Hematopoietic multipotent progenitor cell (in vitro differentiated cells): ENCODE data around the gene GINS1. TPM values are rescaled to one million over a fixed set of nuclear protein-coding genes. Genes with fewer than 3 reads are reported as not detected.
"Not testable (repeated sequence)": the region's sequence is repeated elsewhere in the genome, so short reads cannot be mapped to it uniquely, and the experiment has no call there.

Experiments
- DNase-seq, 3 donors: peaks; one replicate each; pipeline ENCODE4 v3.0.0-alpha.2; 2011 to 2015; ENCODE audit warnings: low read depth in 2 of 3, low spot score in 2 of 3
- total RNA-seq: library from RNA; depleted of rRNA; stranded (reverse); fragments of >200 nt; gene quantifications from one replicate; pipeline ENCODE4 v1.2.3, GENCODE V29; 2012

The GINS1 gene
- total RNA-seq, 1 donor = 3.2 TPM

- no peak for DNase-seq
Observed at GRCh38 chr20:25389401-25389857, 18.0 kb upstream of the GINS1 start.

- DNase-seq = peak in 1 of 3 donors; percentile 26
Observed at GRCh38 chr20:25389858-25390537, 17.5 kb upstream of the GINS1 start.

DNA sequence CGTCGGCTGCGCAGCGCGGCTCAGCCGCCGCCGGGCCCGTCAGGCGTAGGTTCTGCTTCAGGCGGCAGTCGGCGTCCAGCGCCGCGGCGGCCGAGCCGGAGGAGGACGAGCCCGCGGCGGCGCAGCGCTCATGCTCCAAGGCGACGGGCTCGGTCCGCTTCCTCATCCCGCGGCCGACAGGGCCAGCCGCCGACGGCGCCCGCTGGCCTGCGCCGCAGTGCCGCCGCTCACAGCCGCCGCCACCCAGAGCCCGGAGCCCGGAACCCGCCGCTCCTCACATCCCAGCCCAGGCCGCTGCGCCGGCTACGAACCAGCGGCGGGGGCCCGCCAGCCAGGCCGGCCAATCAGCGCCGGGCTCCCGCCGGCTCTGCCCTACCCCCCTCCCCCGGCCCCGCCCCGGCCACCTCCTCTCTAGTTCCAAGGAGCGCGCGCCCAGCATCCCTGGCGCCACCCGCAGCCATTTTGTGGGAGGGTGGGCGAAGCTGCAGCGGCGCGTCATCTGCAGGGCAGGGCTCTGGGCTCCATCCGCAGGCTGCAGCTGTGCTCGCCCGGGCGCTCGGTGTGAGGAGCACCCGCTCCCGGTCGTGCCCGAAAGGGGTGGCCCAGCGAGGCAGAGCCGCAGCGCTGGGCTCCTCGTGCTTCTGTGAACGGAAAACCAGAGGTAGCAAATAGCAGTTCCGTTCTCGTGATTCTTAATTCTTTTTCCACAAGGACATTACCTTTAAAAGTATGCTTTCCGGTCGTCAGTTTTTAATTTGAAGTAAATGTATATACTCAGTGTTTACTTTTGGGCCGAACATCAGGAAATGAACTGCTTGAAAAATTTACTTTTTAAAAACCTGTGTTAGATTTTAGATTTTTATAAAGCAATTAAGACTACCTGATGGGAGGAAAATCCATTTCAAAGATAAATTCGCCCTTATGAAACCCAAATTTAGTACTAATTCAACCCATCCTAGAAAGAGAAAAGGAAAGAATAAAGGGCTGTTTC is 16.6 kb upstream of the GINS1 start, which contains the start of gene ABHD12:
Gene ABHD12, minus strand, starts transcription at position 298 of the 991 bp plus-strand sequence. Its CDS starts 132 bp downstream, at position 166.
- peak; percentile 81 to 97 (median 96) for DNase-seq

DNA sequence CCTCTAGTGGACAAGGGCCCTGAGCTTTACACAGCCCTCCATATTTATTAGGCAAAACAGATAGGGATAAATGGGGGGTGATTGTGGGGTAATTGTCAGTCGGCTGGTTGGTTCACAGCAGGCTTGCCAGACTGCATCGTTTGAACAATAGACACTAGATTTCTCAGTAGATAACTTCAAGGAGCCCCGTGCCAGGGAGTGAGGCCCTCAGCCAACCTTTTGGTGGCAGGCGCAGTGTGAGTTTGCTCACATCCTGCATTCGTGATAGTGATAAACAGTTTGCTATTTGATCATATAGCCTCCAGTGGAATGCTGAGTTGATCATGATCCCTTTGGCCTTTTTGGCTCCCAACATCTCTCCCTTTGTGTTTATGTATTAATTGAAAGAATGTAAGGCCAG is 13.2 kb upstream of the GINS1 start:
- no peak for DNase-seq

DNA sequence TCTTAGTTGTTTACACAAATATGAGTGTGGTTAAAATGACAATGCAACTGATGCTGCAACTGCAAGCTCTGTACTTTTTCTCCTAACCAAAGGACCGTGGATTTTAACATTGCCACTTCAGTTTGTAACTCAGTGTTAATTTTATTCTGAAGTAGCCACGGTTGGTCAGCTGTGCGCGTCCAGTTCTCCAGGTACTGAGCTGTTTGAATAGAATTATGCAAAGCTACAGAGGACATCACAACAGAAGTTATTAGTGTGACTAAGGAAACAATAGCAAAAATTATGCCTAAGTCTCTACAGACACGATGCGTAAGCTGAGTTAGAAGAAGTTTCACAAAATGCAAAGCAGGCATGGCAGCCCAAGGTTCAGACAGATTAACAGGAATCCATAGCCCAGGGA is 12.5 kb upstream of the GINS1 start:
- no peak for DNase-seq

- DNase-seq = no peak
Observed at GRCh38 chr20:25397096-25397495, 10.4 kb upstream of the GINS1 start.

DNA sequence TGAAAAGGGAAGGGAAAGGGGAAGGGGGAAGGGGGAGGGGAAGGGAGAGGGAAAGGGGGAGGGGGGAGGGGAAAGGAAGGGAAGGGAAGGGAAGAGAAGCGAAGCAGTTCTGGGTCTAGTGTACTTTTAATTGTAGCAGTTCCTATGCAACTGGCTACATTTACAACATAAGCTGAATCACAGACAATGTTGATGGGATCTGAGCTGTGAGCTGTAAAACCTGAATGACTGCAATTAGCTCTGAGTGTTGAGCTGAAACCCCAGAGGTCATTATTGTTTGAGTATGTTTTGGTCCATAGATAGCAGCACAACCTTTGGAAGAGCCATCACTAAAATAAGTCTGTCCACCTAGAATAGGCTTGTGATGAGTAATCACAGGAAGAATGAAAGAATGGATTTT is 9.7 kb upstream of the GINS1 start:
- no peak for DNase-seq

DNA sequence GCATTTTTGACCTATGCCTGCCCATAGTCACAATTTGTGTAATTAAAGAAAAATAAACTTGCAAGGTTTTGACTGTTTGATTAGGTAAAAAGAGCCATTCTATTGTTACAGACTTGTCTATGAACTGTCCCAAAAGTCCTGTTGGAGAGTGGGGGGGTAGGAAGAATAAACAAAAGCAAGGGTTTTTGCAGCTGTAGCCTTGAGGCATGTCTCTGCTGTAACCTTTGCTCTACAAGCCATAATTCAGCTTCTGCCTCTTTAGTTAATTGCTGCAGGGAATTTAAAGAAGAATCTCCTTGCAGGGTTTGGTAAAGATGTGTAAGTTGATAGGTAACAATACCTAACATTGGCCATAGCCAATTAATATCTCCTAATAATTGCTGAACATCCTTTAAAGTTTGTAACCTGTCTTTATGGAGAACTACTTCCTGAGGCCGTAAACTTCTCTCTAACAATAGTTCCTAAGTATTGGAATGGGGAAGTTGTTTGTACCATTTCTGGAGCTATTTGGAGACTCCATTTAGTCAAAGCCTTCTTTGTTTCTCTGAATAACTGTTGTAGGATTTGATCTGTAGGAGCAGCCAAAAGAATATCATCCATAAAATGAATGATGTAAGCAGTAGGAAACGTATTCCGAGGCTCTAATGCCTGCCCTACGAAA is 9.0 kb upstream of the GINS1 start:
- no peak for DNase-seq

- DNase-seq = peak in 2 of 3 donors; percentile 47 to 75
Observed at GRCh38 chr20:25399037-25399430, 8.4 kb upstream of the GINS1 start.

DNA sequence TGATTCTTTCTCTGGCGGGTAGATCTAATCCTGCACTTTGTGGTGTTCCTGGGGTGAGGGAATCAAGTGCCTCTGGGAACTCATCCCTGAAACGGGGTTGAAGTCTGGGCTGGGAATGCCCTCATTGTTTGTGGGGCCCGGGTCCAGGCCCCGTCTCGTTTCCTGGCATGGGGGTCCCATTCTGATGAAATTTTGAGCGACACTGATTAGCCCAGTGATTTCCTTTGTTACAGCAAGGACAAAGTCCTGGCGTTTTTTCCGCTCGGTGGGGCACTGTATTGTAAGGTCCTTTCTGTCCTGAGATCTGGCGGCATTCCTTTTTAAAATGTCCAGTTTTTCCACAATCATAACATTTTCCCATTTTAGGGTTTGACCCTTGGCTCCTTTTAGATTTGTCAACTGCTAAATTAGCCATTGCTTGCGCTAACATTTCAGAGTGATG is 7.2 kb upstream of the GINS1 start:
- not testable (repeated sequence) for DNase-seq

GRCh38 chr20:25402583-25402982 is 4.9 kb upstream of the GINS1 start:
- DNase-seq = peak in 1 of 3 donors; percentile 34

DNA sequence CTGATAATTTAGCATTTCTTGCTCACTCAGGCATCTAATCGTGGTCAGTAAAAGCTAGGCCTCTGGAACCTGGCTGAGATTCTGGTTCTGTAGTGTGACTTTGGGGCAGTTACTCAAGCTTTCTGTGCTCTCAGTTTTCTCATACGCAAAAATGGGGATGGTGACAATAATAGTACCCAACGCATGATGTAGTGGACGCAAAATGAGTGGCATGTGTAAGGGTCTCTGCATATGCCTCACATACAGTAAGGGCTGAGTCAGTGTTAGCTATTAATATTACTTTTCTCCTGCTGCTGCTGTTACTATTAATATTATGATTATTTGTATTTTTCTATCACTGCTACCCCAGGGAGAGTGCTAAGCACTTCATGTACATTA is 686 bp downstream of the GINS1 start:
- no peak for DNase-seq

DNA sequence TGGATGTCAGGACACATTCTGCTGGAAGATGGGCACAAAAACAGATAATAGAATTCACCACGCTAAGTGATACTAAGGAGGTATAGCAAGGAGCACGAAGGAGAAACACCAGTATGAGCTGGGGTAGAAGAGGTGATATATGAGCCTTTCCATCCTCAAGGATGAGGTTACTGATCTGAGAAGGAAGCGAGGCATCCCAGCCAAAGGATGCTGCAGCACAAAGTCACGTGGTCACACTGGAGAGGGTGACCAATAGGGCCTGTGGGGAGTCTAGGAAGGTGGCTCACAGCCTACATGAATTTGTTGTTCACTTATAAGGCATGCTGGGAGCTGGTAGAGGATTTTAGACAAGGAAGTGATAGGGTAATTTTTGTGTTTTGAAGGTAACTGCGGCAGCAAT is 1.4 kb downstream of the GINS1 start:
- no peak for DNase-seq

DNA sequence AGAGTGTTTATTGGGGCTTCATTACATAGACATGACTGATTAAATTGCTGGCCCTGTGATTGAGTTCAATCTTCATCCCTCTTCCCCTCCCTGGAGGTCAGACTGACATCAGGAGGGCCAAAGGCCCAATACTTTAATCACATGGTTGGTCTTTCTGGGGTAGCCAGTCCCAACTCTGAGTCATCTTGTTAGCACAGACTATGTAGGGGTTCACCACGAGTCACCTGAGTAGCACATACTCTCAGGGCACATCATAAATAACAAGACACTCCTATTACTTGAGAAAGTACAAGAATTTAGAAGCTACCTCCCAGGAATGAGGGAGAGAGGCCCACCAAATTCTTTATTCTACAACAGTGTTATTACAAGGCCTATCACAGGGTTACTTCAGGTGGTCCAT is 11.3 kb downstream of the GINS1 start:
- DNase-seq = no peak

- DNase-seq = no peak
Observed at GRCh38 chr20:25421102-25421501, 13.6 kb downstream of the GINS1 start.

GRCh38 chr20:25422032-25422431 is 14.6 kb downstream of the GINS1 start:
- no peak for DNase-seq

DNA sequence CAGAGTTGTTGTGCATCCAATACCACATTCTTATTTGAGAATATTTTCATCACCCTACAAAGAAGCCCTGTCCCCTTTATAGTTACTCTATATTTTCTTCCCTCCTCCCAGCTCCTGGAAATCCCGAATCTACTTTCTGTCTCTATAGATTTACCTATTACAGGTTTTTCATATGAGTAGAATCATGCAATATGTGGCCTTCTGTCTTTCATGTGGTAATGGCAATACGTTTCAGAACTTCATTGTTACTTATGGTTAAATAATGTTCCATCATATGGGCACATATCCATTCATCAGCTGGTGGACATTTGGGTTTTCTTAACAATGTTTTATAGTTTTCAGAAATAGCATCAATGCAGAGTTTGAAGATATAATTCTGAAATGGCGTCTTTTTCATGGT is 17.1 kb downstream of the GINS1 start:
- DNase-seq = no peak

DNA sequence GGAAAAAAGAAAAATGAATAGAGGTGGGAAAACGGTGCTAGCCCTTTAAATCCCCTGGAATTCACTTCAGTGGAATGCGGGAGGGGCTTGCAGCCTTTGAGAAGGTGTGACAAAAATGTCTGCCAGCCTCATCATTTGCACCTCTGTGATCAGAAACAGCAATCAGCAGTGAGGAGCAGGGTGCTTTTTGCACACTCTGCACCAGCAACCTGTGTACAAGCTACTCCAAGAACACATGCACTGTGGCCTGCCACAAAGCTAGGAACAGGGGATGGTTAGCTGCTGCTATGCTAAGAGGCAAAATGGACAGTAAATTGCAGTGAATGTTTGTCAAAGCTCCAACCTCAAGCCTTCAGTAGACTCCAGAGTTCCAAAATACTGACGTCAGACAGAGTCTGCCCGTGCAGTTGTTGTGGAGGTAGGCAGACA is 29.7 kb downstream of the GINS1 start:
- no peak for DNase-seq

GRCh38 chr20:25439328-25439727 is 31.9 kb downstream of the GINS1 start:
- DNase-seq = peak in 1 of 3 donors; percentile 9

DNA sequence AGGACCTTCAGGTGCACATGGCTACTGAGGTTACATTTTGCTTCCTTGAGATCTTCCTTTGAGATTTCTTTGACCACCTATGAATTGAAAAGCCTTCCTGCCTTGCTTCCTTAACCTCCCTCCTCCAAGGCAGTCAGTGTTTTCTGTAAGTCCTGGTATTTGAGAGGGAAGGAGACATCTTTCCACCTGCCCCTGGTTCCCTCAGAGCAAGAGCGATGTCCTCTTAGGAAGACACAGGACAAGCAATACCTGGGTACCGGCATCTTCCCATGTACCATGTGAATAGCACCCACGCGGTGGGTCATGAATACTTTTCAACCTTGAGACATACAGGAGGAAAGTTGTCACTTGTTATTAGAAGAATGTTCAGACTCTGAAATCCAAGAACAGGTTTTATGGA is 37.1 kb downstream of the GINS1 start:
- no peak for DNase-seq

DNA sequence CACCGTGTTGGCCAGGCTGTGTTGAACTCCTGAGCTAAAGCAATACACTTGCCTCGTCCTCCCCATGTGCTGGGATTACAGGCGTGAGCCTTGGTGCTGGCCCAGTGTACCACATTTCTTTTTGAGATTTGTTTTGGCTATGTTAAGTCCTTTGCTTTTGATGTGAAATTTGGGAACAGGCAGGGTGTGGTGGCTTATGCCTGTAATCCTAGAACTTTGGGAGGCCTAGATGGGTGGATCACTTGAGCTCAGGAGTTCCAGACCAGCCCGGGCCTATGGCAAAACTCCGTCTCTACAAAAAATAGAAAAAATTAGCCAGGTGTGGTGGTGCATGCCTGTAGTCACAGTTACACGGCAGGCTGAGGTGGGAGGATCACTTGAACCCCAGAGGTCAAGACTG is 40.2 kb downstream of the GINS1 start:
- no peak for DNase-seq
